PFSK-1 (cell line): Measurements from ENCODE around the gene ZC3H13.

Experiments used
- POLR2AphosphoS5 ChIP-seq: IDR thresholded peaks from 2 replicates; pipeline ENCODE4 v1.6.1; 2012; ENCODE audit warnings: low read depth, mild to moderate bottlenecking, control low read depth, low read length, moderate library complexity
- REST ChIP-seq, 2 experiments: IDR thresholded peaks; 2 replicates each; pipeline versions ENCODE4 v1.6.1 to v1.8.0; 2011 to 2012; ENCODE audit warnings: low read depth in 2 of 2, low read length in 2 of 2, control low read depth in 1 of 2, inconsistent platforms in 1 of 2, mild to moderate bottlenecking in 1 of 2, moderate library complexity in 1 of 2; ENCODE audit not compliant: insufficient read depth in 1 of 2

GRCh38 chr13:45949161-45949560 lies 103.4 kb downstream of the ZC3H13 start:
- TF ChIP-seq REST (IDR thresholded peaks at IDR 0.05; ENCODE audit: insufficient read depth in 1 of 2, low read depth in 2 of 2, low read length in 2 of 2): no peak
- TF ChIP-seq POLR2AphosphoS5: no peak
